Adrenal gland (tissue), 5 donors: ENCODE measurements around the gene ACOX3.

Experiments
- POLR2A ChIP-seq, 2 donors: fragments of 450-650 bp; IDR thresholded peaks; one replicate each; pipeline ENCODE4 v1.6.1; 2017; ENCODE audit warnings: antibody characterized with exemption in 2 of 2, mild to moderate bottlenecking in 2 of 2, moderate library complexity in 1 of 2
- TF ChIP-seq, protein P1 (sequence below), 6 experiments: fragments of 450-650 bp in 4 of 6; fragments of 200-600 bp in 2 of 6; sonication (generic) in 1 of 6; IDR thresholded peaks; 1 replicate in 5 of 6; 2 replicates in 1 of 6; pipeline versions ENCODE4 v1.5.1 to v1.8.0; 2016 to 2021; ENCODE audit warnings: antibody characterized with exemption in 6 of 6, mild to moderate bottlenecking in 2 of 6, moderate library complexity in 1 of 6
- donor health status: DM: no; HTN: no; CAD: no.

DNA sequence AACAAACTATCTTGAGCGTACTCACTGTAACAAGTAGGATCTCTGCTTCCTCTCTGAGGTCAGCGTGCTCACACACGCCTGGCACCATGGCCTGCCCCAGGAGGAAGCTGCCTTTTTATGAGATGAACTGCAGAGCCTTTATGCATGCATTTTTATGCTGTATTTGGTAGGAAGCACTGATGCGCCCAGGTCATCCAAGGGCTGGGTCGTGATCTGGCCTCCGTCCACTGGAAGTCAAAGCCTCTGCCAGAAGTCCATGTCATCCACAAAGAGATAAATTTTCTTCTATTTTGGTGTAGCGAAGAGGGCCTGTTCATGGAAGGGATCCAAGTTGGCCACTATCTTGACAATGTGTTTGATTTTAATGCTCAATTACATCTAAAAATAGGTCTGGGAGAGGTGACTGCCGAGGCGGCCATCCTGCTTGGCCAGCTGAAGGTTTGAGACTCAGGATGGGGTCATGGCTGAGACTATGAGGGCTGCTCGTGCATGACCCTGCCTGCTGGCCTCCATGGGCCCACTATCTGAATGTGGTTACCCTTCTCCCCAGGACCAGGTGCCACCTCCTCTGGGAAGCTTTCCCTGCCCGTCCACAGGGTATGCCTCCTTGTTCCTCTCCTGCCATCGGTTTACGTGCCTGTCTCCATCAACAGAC, 120.7 kb downstream of the ACOX3 start:
- TF ChIP-seq, protein P1, sequence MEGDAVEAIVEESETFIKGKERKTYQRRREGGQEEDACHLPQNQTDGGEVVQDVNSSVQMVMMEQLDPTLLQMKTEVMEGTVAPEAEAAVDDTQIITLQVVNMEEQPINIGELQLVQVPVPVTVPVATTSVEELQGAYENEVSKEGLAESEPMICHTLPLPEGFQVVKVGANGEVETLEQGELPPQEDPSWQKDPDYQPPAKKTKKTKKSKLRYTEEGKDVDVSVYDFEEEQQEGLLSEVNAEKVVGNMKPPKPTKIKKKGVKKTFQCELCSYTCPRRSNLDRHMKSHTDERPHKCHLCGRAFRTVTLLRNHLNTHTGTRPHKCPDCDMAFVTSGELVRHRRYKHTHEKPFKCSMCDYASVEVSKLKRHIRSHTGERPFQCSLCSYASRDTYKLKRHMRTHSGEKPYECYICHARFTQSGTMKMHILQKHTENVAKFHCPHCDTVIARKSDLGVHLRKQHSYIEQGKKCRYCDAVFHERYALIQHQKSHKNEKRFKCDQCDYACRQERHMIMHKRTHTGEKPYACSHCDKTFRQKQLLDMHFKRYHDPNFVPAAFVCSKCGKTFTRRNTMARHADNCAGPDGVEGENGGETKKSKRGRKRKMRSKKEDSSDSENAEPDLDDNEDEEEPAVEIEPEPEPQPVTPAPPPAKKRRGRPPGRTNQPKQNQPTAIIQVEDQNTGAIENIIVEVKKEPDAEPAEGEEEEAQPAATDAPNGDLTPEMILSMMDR (IDR thresholded peaks at IDR 0.05), result no peak
- no peak for TF ChIP-seq POLR2A (IDR thresholded peaks at IDR 0.05)
